ENCODE results near the gene EIF4E.
"Not testable (repeated sequence)": the region's sequence is repeated elsewhere in the genome, so short reads cannot be mapped to it uniquely, and the experiment has no call there.

Gene EIF4E

DNA sequence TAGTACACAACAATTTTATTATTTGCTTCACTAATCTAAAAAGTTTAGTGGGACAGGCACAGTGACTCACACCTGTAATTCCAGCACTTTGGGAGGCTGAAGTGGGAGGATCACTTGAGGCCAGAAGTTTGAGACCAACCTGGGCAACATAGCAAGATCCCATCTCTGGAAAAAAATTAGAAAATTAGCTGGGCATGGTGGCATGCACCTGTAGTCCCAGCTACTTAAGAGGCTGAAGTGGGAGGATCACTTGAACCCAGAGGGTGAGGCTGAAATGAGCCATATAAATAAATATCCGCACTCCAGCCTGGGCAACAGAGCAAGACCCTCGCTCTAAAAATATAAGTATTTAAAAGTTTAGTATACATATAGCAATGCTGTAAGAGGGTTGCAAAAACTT, 42.6 kb downstream of the EIF4E start:
- H3K36me3 ChIP-seq (ENCODE audit: control insufficient read depth in 2 of 2, insufficient read depth in 2 of 2, low read length in 2 of 2) = peaks cover 27 to 33% of the 10 kb centered on the region in 2 donors
- H3K4me1 ChIP-seq (ENCODE audit: control insufficient read depth in 2 of 2, insufficient read depth in 2 of 2, low read length in 2 of 2); H3K27ac ChIP-seq (ENCODE audit: low read depth in 2 of 2, low read length in 2 of 2); H3K27me3 ChIP-seq (ENCODE audit: control insufficient read depth in 2 of 2, insufficient read depth in 2 of 2, low read length in 2 of 2); H3K9me3 ChIP-seq (ENCODE audit: control insufficient read depth in 2 of 2, low read length in 2 of 2); H3K4me3 ChIP-seq (ENCODE audit: low read length in 2 of 2); H3K9ac ChIP-seq (ENCODE audit: low read depth in 1 of 2, low read length in 2 of 2): not testable (repeated sequence)

DNA sequence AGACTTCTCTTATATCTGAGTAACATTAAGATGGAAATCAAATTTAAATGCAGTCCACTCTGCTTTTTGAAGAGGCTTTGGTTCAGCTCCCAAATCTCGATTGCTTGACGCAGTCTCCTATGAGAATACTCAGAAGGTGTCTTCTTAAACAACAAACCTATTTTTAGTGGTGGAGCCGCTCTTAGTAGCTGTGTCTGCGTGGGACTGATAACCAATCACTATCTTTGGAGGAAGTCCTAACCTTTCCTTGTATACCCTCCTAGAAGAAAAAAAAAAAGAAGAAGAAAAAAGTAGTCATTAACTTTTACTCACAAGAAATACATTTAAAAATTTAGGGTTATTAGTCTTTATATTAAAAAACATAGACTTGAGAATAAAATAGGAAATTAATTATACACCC, 48.0 kb downstream of the EIF4E start:
- not testable (repeated sequence) for H3K9me3 ChIP-seq (ENCODE audit: control insufficient read depth in 2 of 2, low read length in 2 of 2); H3K9ac ChIP-seq (ENCODE audit: low read depth in 1 of 2, low read length in 2 of 2); H3K4me3 ChIP-seq (ENCODE audit: low read length in 2 of 2); H3K27me3 ChIP-seq (ENCODE audit: control insufficient read depth in 2 of 2, insufficient read depth in 2 of 2, low read length in 2 of 2); H3K27ac ChIP-seq (ENCODE audit: low read depth in 2 of 2, low read length in 2 of 2); H3K4me1 ChIP-seq (ENCODE audit: control insufficient read depth in 2 of 2, insufficient read depth in 2 of 2, low read length in 2 of 2)
- peaks cover 16 to 31% of the 10 kb centered on the region in 2 donors for H3K36me3 ChIP-seq (ENCODE audit: control insufficient read depth in 2 of 2, insufficient read depth in 2 of 2, low read length in 2 of 2)

DNA sequence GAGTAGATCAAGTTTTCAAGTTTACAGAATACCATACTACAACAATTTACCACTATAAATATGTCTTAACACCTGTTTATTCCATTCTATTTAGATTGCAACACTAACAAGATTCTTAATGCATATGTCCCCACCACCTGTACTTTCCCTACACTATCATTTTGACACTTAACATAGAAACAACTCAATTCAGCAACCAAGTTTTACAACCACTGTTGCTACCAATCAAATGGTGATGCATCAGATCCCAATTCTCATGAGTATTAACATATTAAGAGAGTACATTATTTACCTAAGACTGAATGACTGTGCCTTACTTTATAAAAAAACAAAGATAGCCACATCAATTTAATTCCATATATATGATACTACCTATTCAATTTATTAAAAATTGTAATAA, 49.4 kb downstream of the EIF4E start:
- Histone ChIP-seq H3K27me3 (ENCODE audit: control insufficient read depth in 2 of 2, insufficient read depth in 2 of 2, low read length in 2 of 2) (no peaks in the 10 kb centered on the region), H3K4me3 (ENCODE audit: low read length in 2 of 2) (no peak overlapping the region), H3K4me1 (ENCODE audit: control insufficient read depth in 2 of 2, insufficient read depth in 2 of 2, low read length in 2 of 2) (no peaks in the 10 kb centered on the region), H3K36me3 (ENCODE audit: control insufficient read depth in 2 of 2, insufficient read depth in 2 of 2, low read length in 2 of 2) (peaks cover 9 to 19% of the 10 kb centered on the region in 2 donors), H3K9me3 (ENCODE audit: control insufficient read depth in 2 of 2, low read length in 2 of 2) (no peaks in the 10 kb centered on the region), H3K9ac (ENCODE audit: low read depth in 1 of 2, low read length in 2 of 2) (no peak overlapping the region), H3K27ac (ENCODE audit: low read depth in 2 of 2, low read length in 2 of 2) (no peak overlapping the region)

DNA sequence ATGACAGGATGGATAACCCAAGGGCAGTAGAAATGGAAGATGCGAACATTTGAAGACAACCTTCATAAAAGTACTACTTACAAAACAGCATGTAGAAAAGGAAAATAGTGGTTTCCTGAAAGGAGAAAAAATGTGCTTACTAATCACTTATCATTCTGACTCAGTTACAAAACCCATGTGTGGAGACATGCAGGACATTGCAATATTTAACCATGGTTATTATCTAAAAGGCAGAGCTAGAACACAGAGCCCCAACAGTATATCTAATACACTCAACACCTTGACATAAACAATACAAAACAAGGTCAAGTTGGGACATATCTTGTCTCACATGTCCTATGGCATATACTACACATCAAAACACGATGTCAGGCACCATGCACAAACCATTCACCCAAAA, 55.9 kb downstream of the EIF4E start:
- H3K9ac ChIP-seq (ENCODE audit: low read depth in 1 of 2, low read length in 2 of 2) = no peak overlapping the region
- H3K9me3 ChIP-seq (ENCODE audit: control insufficient read depth in 2 of 2, low read length in 2 of 2) = no peaks in the 10 kb centered on the region
- no peak overlapping the region for H3K4me3 ChIP-seq (ENCODE audit: low read length in 2 of 2)
- no peaks in the 10 kb centered on the region for H3K36me3 ChIP-seq (ENCODE audit: control insufficient read depth in 2 of 2, insufficient read depth in 2 of 2, low read length in 2 of 2)
- H3K4me1 ChIP-seq (ENCODE audit: control insufficient read depth in 2 of 2, insufficient read depth in 2 of 2, low read length in 2 of 2) = no peaks in the 10 kb centered on the region
- H3K27ac ChIP-seq (ENCODE audit: low read depth in 2 of 2, low read length in 2 of 2) = no peak overlapping the region
- no peaks in the 10 kb centered on the region for H3K27me3 ChIP-seq (ENCODE audit: control insufficient read depth in 2 of 2, insufficient read depth in 2 of 2, low read length in 2 of 2)

DNA sequence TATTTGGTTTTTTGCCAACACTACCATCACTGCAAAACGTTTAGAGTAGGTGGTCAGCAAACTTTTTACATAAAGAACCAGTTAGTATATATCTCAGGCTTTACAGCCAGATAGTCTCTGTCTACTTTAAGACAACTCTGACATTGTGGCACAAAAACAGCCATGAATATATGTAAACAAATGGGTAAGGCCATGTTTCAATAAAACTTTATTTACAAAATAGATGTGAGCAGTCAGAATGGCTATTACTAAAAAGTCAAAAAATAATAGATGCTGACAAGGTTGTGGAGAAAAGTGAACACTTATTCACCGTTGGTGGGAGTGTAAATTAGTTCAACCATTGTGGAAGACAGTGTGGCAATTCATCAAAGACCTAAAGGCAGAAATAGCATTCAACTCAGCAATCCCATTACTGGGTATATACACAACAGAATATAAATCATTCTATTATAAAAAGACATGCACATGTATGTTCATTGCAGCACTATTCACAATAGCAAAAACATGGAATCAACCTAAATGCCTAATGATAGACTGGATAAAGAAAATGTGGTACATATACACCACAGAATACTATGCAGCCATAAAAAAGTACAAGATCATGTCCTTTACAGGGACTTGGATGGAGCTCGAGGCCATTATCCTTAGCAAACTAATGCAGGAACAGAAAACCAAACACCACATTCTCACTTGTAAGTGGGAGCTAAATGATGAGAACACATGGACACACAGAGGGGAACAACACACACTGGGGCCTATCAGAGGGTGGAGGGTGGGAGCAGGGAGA, 56.6 kb downstream of the EIF4E start:
- not testable (repeated sequence) for H3K9me3 ChIP-seq (ENCODE audit: control insufficient read depth in 2 of 2, low read length in 2 of 2); H3K27ac ChIP-seq (ENCODE audit: low read depth in 2 of 2, low read length in 2 of 2); H3K9ac ChIP-seq (ENCODE audit: low read depth in 1 of 2, low read length in 2 of 2); H3K27me3 ChIP-seq (ENCODE audit: control insufficient read depth in 2 of 2, insufficient read depth in 2 of 2, low read length in 2 of 2); H3K4me3 ChIP-seq (ENCODE audit: low read length in 2 of 2); H3K4me1 ChIP-seq (ENCODE audit: control insufficient read depth in 2 of 2, insufficient read depth in 2 of 2, low read length in 2 of 2); H3K36me3 ChIP-seq (ENCODE audit: control insufficient read depth in 2 of 2, insufficient read depth in 2 of 2, low read length in 2 of 2)

DNA sequence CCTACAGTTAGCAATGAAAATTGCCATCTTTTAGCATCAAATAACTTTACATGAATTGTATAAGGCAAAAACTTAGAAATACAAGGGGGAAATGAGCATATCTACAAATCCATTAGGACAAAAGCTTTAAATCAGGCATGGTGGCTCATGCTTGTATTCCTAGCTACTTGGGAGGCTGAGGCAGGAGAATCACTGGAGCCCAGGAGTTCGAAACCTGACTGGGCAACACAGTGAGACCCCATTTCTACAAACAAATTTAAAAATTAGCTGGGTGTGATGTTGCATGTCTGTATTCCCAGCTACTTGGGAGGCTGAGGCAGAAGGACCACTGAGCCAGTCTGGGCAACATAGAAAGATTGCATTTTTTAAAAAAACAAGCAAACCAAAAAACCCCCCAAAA, 61.3 kb downstream of the EIF4E start:
- Histone ChIP-seq H3K27ac (ENCODE audit: low read depth in 2 of 2, low read length in 2 of 2) (no peak overlapping the region), H3K9ac (ENCODE audit: low read depth in 1 of 2, low read length in 2 of 2) (no peak overlapping the region), H3K36me3 (ENCODE audit: control insufficient read depth in 2 of 2, insufficient read depth in 2 of 2, low read length in 2 of 2) (no peaks in the 10 kb centered on the region), H3K4me1 (ENCODE audit: control insufficient read depth in 2 of 2, insufficient read depth in 2 of 2, low read length in 2 of 2) (peaks cover 0 to 2% of the 10 kb centered on the region in 2 donors), H3K4me3 (ENCODE audit: low read length in 2 of 2) (no peak overlapping the region), H3K9me3 (ENCODE audit: control insufficient read depth in 2 of 2, low read length in 2 of 2) (no peaks in the 10 kb centered on the region), H3K27me3 (ENCODE audit: control insufficient read depth in 2 of 2, insufficient read depth in 2 of 2, low read length in 2 of 2) (no peaks in the 10 kb centered on the region)

DNA sequence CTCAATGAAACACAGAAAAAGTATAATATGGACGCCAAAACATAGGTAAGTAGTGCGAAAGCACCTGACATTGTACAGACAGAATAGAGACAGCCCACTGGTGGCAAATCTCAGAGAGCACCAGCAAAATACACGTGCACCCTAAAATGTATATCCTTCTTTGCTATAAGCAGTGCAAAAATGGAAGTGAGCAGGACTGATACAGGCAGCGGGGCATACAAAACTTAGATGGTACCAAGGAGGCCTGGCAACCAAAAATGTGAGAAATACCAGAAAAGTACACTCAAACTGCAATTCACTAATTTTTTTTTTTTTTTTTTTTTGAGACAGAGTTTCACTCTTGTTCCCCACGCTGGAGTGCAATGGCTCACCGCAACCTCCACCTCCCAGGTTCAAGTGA, 63.9 kb downstream of the EIF4E start:
- no peaks in the 10 kb centered on the region for H3K27me3 ChIP-seq (ENCODE audit: control insufficient read depth in 2 of 2, insufficient read depth in 2 of 2, low read length in 2 of 2)
- H3K9me3 ChIP-seq (ENCODE audit: control insufficient read depth in 2 of 2, low read length in 2 of 2) = no peaks in the 10 kb centered on the region
- H3K4me1 ChIP-seq (ENCODE audit: control insufficient read depth in 2 of 2, insufficient read depth in 2 of 2, low read length in 2 of 2) = peaks cover 0 to 6% of the 10 kb centered on the region in 2 donors
- no peak overlapping the region for H3K9ac ChIP-seq (ENCODE audit: low read depth in 1 of 2, low read length in 2 of 2)
- no peaks in the 10 kb centered on the region for H3K36me3 ChIP-seq (ENCODE audit: control insufficient read depth in 2 of 2, insufficient read depth in 2 of 2, low read length in 2 of 2)
- H3K4me3 ChIP-seq (ENCODE audit: low read length in 2 of 2) = no peak overlapping the region
- no peak overlapping the region for H3K27ac ChIP-seq (ENCODE audit: low read depth in 2 of 2, low read length in 2 of 2)

DNA sequence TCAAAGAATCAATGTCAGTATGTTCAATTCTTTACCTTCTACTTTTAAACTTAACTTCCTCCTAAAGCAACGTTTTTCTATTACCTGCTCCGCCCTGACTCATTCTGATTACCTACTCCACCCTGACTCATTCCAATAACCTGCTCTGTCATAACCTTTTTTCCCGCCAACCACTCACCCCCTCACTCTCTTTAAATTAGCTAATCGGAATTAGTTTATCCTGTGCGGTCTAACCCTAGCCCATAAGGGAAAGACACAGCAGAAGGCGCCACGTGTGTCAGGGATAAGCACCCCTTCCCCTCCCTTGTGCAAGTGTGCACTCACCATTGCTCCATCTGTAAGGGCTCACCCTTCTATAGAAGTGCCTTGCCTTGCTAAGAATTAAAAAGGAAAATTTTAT, 64.4 kb downstream of the EIF4E start:
- H3K9ac ChIP-seq (ENCODE audit: low read depth in 1 of 2, low read length in 2 of 2) = no peak overlapping the region
- H3K4me1 ChIP-seq (ENCODE audit: control insufficient read depth in 2 of 2, insufficient read depth in 2 of 2, low read length in 2 of 2) = peaks cover 0 to 6% of the 10 kb centered on the region in 2 donors
- H3K27ac ChIP-seq (ENCODE audit: low read depth in 2 of 2, low read length in 2 of 2) = no peak overlapping the region
- no peaks in the 10 kb centered on the region for H3K36me3 ChIP-seq (ENCODE audit: control insufficient read depth in 2 of 2, insufficient read depth in 2 of 2, low read length in 2 of 2)
- H3K4me3 ChIP-seq (ENCODE audit: low read length in 2 of 2) = no peak overlapping the region
- no peaks in the 10 kb centered on the region for H3K27me3 ChIP-seq (ENCODE audit: control insufficient read depth in 2 of 2, insufficient read depth in 2 of 2, low read length in 2 of 2)
- H3K9me3 ChIP-seq (ENCODE audit: control insufficient read depth in 2 of 2, low read length in 2 of 2) = no peaks in the 10 kb centered on the region

DNA sequence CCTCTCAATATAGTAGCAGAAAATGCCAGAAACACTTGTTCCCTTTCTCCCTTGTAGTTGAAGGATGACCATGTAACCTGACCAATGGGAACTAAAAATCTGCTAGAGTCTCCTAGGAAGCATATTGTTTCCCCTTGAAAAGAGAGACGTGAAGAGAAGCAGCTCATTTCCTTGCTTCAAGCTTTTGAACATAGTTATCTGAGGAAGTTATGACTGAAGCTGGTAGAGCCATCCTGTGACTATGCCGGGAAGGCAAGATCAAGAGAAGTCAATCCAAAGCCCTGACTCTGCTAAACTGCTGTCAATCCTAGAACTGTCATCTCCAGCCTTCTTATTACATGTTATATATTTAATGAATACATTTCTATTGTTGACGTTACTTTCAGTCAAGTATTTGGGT, 66.6 kb downstream of the EIF4E start:
- H3K9me3 ChIP-seq (ENCODE audit: control insufficient read depth in 2 of 2, low read length in 2 of 2) = no peaks in the 10 kb centered on the region
- no peaks in the 10 kb centered on the region for H3K36me3 ChIP-seq (ENCODE audit: control insufficient read depth in 2 of 2, insufficient read depth in 2 of 2, low read length in 2 of 2)
- no peak overlapping the region for H3K4me3 ChIP-seq (ENCODE audit: low read length in 2 of 2)
- peaks cover 0 to 6% of the 10 kb centered on the region in 2 donors for H3K4me1 ChIP-seq (ENCODE audit: control insufficient read depth in 2 of 2, insufficient read depth in 2 of 2, low read length in 2 of 2)
- no peaks in the 10 kb centered on the region for H3K27me3 ChIP-seq (ENCODE audit: control insufficient read depth in 2 of 2, insufficient read depth in 2 of 2, low read length in 2 of 2)
- no peak overlapping the region for H3K27ac ChIP-seq (ENCODE audit: low read depth in 2 of 2, low read length in 2 of 2)
- no peak overlapping the region for H3K9ac ChIP-seq (ENCODE audit: low read depth in 1 of 2, low read length in 2 of 2)

DNA sequence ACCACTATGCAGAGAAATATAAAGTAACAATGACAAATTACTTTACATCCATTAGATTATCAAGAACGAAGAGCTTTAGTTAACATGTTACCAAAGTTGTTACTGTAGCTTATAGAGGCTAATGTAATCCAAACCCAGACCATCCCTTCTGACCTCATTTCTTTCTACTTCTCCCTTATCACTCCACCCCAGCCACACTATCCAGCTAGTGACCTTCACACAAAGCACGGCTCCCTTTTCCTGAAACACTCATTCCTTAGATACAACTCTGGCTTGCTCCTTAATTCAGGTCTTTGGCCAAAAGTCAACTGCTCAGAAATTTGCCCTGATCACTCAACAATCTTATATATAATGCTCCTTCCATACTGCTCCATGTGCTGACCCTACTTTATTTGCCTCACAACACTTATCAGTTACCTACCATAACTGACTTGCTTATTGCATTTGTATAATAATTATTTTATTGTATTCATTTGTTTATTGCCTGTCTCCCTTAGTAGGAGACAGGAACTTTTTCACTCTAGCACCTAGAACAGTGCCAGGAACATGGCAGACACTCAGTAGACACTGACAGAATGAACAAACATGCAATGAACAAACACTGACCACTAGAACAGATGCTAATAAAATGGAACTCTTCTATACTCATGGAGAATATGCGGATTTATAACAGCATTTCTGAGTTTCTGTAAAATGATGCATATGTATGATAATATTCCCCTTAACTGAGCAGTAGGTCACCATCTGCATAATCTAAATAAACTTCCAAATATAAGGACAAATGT, 67.6 kb downstream of the EIF4E start:
- H3K36me3 ChIP-seq (ENCODE audit: control insufficient read depth in 2 of 2, insufficient read depth in 2 of 2, low read length in 2 of 2) = no peaks in the 10 kb centered on the region
- H3K9ac ChIP-seq (ENCODE audit: low read depth in 1 of 2, low read length in 2 of 2) = no peak overlapping the region
- no peaks in the 10 kb centered on the region for H3K9me3 ChIP-seq (ENCODE audit: control insufficient read depth in 2 of 2, low read length in 2 of 2)
- H3K4me3 ChIP-seq (ENCODE audit: low read length in 2 of 2) = no peak overlapping the region
- H3K4me1 ChIP-seq (ENCODE audit: control insufficient read depth in 2 of 2, insufficient read depth in 2 of 2, low read length in 2 of 2) = peaks cover 0 to 6% of the 10 kb centered on the region in 2 donors
- no peak overlapping the region for H3K27ac ChIP-seq (ENCODE audit: low read depth in 2 of 2, low read length in 2 of 2)
- H3K27me3 ChIP-seq (ENCODE audit: control insufficient read depth in 2 of 2, insufficient read depth in 2 of 2, low read length in 2 of 2) = no peaks in the 10 kb centered on the region

Data from mucosa of rectum (tissue), 2 donors.